ENCODE results near the gene MAST4. TPM values are rescaled to one million over a fixed set of nuclear protein-coding genes. Genes with fewer than 3 reads are reported as not detected.

Gene MAST4
- polyA plus RNA-seq, 2 of the 4 experiments (the other 2 are of a cell fraction) = 1.2 to 5.8 TPM

GRCh38 chr5:66927140-66927539 is 330.9 kb downstream of the MAST4 start:
- ATAC-seq (no peak), DNase-seq (ENCODE audit: low read depth in 1 of 2, low spot score in 1 of 2) (no peak)

GRCh38 chr5:66929281-66929680 is 333.1 kb downstream of the MAST4 start:
- Histone ChIP-seq H3K4me2 (no peak overlapping the region), H3K9me3 (no peaks in the 10 kb centered on the region), H3K4me1 (no peaks in the 10 kb centered on the region), H3K27ac (no peak overlapping the region), H3K4me3 (no peak overlapping the region)
- ATAC-seq = no peak
- POLR2A ChIA-PET = no interaction called here
- CTCF ChIA-PET = interaction anchor here (0.5 to 2.6 kb wide), 3 partner anchors 24 to 149 kb away, joined by 4 to 10 read pairs (median 5); no protein-coding TSS in a partner anchor
- no peak for FAIRE-seq
- WGBS (ENCODE audit: missing lambda C conversion rate) = 70% methylated on average over 1 of the region's 1 CpG
- TF ChIP-seq EP300 (IDR thresholded peaks at IDR 0.05) = no peak
- TF ChIP-seq ZNF302 (CRISPR knock-in tag; IDR thresholded peaks at IDR 0.05) = no peak
- TF ChIP-seq CHD4 (IDR thresholded peaks at IDR 0.05; ENCODE audit: borderline replicate concordance) = no peak
- no peak for TF ChIP-seq POLR2A (IDR thresholded peaks at IDR 0.05; ENCODE audit: low read length)
- no peak for TF ChIP-seq HOXB13 (CRISPR knock-in tag; IDR thresholded peaks at IDR 0.05; ENCODE audit: low read depth)
- TF ChIP-seq USF2 (IDR thresholded peaks at IDR 0.05) = no peak
- TF ChIP-seq ESRRA (IDR thresholded peaks at IDR 0.05; ENCODE audit: borderline replicate concordance, low read length) = no peak
- no peak for TF ChIP-seq SREBF2 (IDR thresholded peaks at IDR 0.05)
- TF ChIP-seq FOXS1 (CRISPR knock-in tag; IDR thresholded peaks at IDR 0.05) = no peak
- no peak for TF ChIP-seq BHLHE40 (IDR thresholded peaks at IDR 0.05; ENCODE audit: low read depth, low read length)
- no peak for TF ChIP-seq ZC3H11A (IDR thresholded peaks at IDR 0.05)
- TF ChIP-seq KDM1A (IDR thresholded peaks at IDR 0.05; ENCODE audit: low read depth) = no peak
- TF ChIP-seq, protein P1, sequence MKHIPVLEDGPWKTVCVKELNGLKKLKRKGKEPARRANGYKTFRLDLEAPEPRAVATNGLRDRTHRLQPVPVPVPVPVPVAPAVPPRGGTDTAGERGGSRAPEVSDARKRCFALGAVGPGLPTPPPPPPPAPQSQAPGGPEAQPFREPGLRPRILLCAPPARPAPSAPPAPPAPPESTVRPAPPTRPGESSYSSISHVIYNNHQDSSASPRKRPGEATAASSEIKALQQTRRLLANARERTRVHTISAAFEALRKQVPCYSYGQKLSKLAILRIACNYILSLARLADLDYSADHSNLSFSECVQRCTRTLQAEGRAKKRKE (CRISPR knock-in tag; IDR thresholded peaks at IDR 0.05; ENCODE audit: low read depth) = no peak
- TF ChIP-seq HMGXB4 (CRISPR knock-in tag; IDR thresholded peaks at IDR 0.05; ENCODE audit: borderline replicate concordance) = no peak
- TF ChIP-seq E2F6 (IDR thresholded peaks at IDR 0.05; ENCODE audit: borderline replicate concordance, low read depth) = no peak
- no peak for TF ChIP-seq HOXA7 (CRISPR knock-in tag; IDR thresholded peaks at IDR 0.05)
- TF ChIP-seq MAFK (IDR thresholded peaks at IDR 0.05; ENCODE audit: partially characterized antibody) = no peak
- TF ChIP-seq, protein P2, sequence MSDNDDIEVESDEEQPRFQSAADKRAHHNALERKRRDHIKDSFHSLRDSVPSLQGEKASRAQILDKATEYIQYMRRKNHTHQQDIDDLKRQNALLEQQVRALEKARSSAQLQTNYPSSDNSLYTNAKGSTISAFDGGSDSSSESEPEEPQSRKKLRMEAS (IDR thresholded peaks at IDR 0.05) = no peak
- DNase-seq (ENCODE audit: low read depth in 1 of 2, low spot score in 1 of 2) = no peak

More at GRCh38 chr5:66927140-66927539, 330.9 kb downstream of the MAST4 start:
- POLR2A ChIA-PET = no interaction called here
- CTCF ChIA-PET = no interaction called here
- no peak overlapping the region for H3K4me2 ChIP-seq
- no peak overlapping the region for H3K27ac ChIP-seq
- no peak overlapping the region for H3K4me3 ChIP-seq
- H3K9me3 ChIP-seq = no peaks in the 10 kb centered on the region
- H3K4me1 ChIP-seq = no peaks in the 10 kb centered on the region
- no peak for FAIRE-seq
- TF ChIP-seq USF2 (IDR thresholded peaks at IDR 0.05) (no peak), SMC3 (IDR thresholded peaks at IDR 0.05) (no peak), POLR2AphosphoS2 (conservative IDR thresholded peaks at IDR 0.05; ENCODE audit: low read length) (no peak), CEBPB (IDR thresholded peaks at IDR 0.05) (no peak), ZNF302 (CRISPR knock-in tag; IDR thresholded peaks at IDR 0.05) (no peak), ESRRA (IDR thresholded peaks at IDR 0.05; ENCODE audit: borderline replicate concordance, low read length) (no peak), PHF8 (IDR thresholded peaks at IDR 0.05; ENCODE audit: borderline replicate concordance, low read depth) (no peak), JUNB (IDR thresholded peaks at IDR 0.05) (no peak), NPAS2 (CRISPR knock-in tag; IDR thresholded peaks at IDR 0.05; ENCODE audit: borderline replicate concordance) (no peak)
- TF ChIP-seq, protein P3, sequence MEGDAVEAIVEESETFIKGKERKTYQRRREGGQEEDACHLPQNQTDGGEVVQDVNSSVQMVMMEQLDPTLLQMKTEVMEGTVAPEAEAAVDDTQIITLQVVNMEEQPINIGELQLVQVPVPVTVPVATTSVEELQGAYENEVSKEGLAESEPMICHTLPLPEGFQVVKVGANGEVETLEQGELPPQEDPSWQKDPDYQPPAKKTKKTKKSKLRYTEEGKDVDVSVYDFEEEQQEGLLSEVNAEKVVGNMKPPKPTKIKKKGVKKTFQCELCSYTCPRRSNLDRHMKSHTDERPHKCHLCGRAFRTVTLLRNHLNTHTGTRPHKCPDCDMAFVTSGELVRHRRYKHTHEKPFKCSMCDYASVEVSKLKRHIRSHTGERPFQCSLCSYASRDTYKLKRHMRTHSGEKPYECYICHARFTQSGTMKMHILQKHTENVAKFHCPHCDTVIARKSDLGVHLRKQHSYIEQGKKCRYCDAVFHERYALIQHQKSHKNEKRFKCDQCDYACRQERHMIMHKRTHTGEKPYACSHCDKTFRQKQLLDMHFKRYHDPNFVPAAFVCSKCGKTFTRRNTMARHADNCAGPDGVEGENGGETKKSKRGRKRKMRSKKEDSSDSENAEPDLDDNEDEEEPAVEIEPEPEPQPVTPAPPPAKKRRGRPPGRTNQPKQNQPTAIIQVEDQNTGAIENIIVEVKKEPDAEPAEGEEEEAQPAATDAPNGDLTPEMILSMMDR (IDR thresholded peaks at IDR 0.05) = no peak

Data from A549 (cell line).